Measurements from ENCODE around the gene ZBED6. TPM values are rescaled to one million over a fixed set of nuclear protein-coding genes. Genes with fewer than 3 reads are reported as not detected.

ZBED6 gene
- polyA plus RNA-seq, 1 of the 3 experiments (the other 2 are of a cell fraction), result 2.5 TPM

GRCh38 chr1:203842559-203842876, 47.1 kb downstream of the ZBED6 start:
- H3K79me2 ChIP-seq (ENCODE audit: insufficient read depth), result peaks cover 34% of the 10 kb centered on the region; the same call in 1 of the 2 replicates
- no peak overlapping the region for H3K27ac ChIP-seq (ENCODE audit: low read depth in 2 of 2, low read length in 1 of 2)
- DNase-seq, result no peak
- H3K4me3 ChIP-seq (ENCODE audit: low read depth in 2 of 2, low read length in 1 of 2), result no peak overlapping the region
- CTCF ChIA-PET, result no interaction called here
- H3K36me3 ChIP-seq (replicated peaks in 1 of 2; ENCODE audit: control insufficient read depth in 1 of 2, insufficient read depth in 2 of 2, low read length in 1 of 2), result peaks cover 65 to 73% of the 10 kb centered on the region in 2 experiments
- TF ChIP-seq RAD21 (IDR thresholded peaks at IDR 0.05; ENCODE audit: low read length), result no peak
- no peak for TF ChIP-seq RCOR1 (IDR thresholded peaks at IDR 0.05; ENCODE audit: low read length)
- TF ChIP-seq TEAD4 (IDR thresholded peaks at IDR 0.05; ENCODE audit: borderline replicate concordance, insufficient read depth), result no peak
- no peak for TF ChIP-seq FOXJ3 (CRISPR knock-in tag; IDR thresholded peaks at IDR 0.05)
- TF ChIP-seq CHD2 (IDR thresholded peaks at IDR 0.05; ENCODE audit: low read length, partially characterized antibody), result no peak
- no peak for TF ChIP-seq EZH2phosphoT487 (IDR thresholded peaks at IDR 0.05; ENCODE audit: borderline replicate concordance, low read depth)
- TF ChIP-seq CTCF (IDR thresholded peaks at IDR 0.05), result no peak
- no peak for TF ChIP-seq PBX3 (IDR thresholded peaks at IDR 0.05)
- TF ChIP-seq GATA2 (CRISPR knock-in tag; IDR thresholded peaks at IDR 0.05), result no peak
- no peak for TF ChIP-seq RFX5 (IDR thresholded peaks at IDR 0.05; ENCODE audit: low read length)
- TF ChIP-seq USF1 (IDR thresholded peaks at IDR 0.05; ENCODE audit: borderline replicate concordance, low read depth), result no peak
- H3K4me1 ChIP-seq (ENCODE audit: control insufficient read depth in 1 of 2, insufficient read depth in 2 of 2, low read depth in 1 of 2, low read length in 1 of 2), result no peaks in the 10 kb centered on the region
- peaks cover 18% of the 10 kb centered on the region for H3F3A ChIP-seq (replicated peaks; ENCODE audit: insufficient read depth)
- no peaks in the 10 kb centered on the region for H3K9me2 ChIP-seq
- H3K9ac ChIP-seq, result no peak overlapping the region
- H4K20me1 ChIP-seq (ENCODE audit: insufficient read depth), result peaks cover 7% of the 10 kb centered on the region; the same call in 1 of the 2 replicates
- no peak overlapping the region for H3K4me2 ChIP-seq
- 91% methylated on average over 2 of the region's 2 CpGs for WGBS (ENCODE audit: low lambda C conversion rate)
- no peaks in the 10 kb centered on the region for H3K9me3 ChIP-seq
- H2AFZ ChIP-seq (ENCODE audit: low read depth), result no peak overlapping the region
- H3K27me3 ChIP-seq (ENCODE audit: insufficient read depth), result no peaks in the 10 kb centered on the region
- POLR2A ChIA-PET, result no interaction called here

- Histone ChIP-seq H3K9me3 (no peaks in the 10 kb centered on the region), H3K36me3 (replicated peaks in 1 of 2; ENCODE audit: control insufficient read depth in 1 of 2, insufficient read depth in 2 of 2, low read length in 1 of 2) (peaks cover 65 to 73% of the 10 kb centered on the region in 2 experiments)
- POLR2A ChIA-PET, result no interaction called here
- TF ChIP-seq FOXJ3 (CRISPR knock-in tag; IDR thresholded peaks at IDR 0.05), result no peak
- no peak for TF ChIP-seq RFX5 (IDR thresholded peaks at IDR 0.05; ENCODE audit: low read length)
- TF ChIP-seq REST (IDR thresholded peaks at IDR 0.05; ENCODE audit: low read depth, low read length), result no peak
- TF ChIP-seq TCF12 (IDR thresholded peaks at IDR 0.05), result no peak
- no peak for TF ChIP-seq RAD21 (IDR thresholded peaks at IDR 0.05; ENCODE audit: low read length)
- no peak for TF ChIP-seq ZBTB33 (IDR thresholded peaks at IDR 0.05; ENCODE audit: borderline replicate concordance, low read depth)
- no peak for TF ChIP-seq TAF1 (IDR thresholded peaks at IDR 0.05; ENCODE audit: borderline replicate concordance, low read depth, low read length)
- TF ChIP-seq MEF2A (IDR thresholded peaks at IDR 0.05; ENCODE audit: borderline replicate concordance, low read depth), result no peak
- TF ChIP-seq PBX3 (IDR thresholded peaks at IDR 0.05), result no peak
- no peak for TF ChIP-seq GABPA (IDR thresholded peaks at IDR 0.05; ENCODE audit: low read depth)
Measured at GRCh38 chr1:203843435-203843834, 48.0 kb downstream of the ZBED6 start.

More at GRCh38 chr1:203843435-203843834, 48.0 kb downstream of the ZBED6 start:
- CTCF ChIA-PET, result no interaction called here
- H3K4me2 ChIP-seq, result no peak overlapping the region
- no peak overlapping the region for H3K4me3 ChIP-seq (ENCODE audit: low read depth in 2 of 2, low read length in 1 of 2)
- no peaks in the 10 kb centered on the region for H3K4me1 ChIP-seq (ENCODE audit: control insufficient read depth in 1 of 2, insufficient read depth in 2 of 2, low read depth in 1 of 2, low read length in 1 of 2)
- H3K9me2 ChIP-seq, result no peaks in the 10 kb centered on the region
- H3K79me2 ChIP-seq (ENCODE audit: insufficient read depth), result peaks cover 37% of the 10 kb centered on the region; the same call in 1 of the 2 replicates
- no peak for DNase-seq
- no peak overlapping the region for H2AFZ ChIP-seq (ENCODE audit: low read depth)
- peaks cover 11% of the 10 kb centered on the region for H3F3A ChIP-seq (replicated peaks; ENCODE audit: insufficient read depth)
- peaks cover 7% of the 10 kb centered on the region; the same call in 1 of the 2 replicates for H4K20me1 ChIP-seq (ENCODE audit: insufficient read depth)
- H3K9ac ChIP-seq, result no peak overlapping the region
- H3K27ac ChIP-seq (ENCODE audit: low read depth in 2 of 2, low read length in 1 of 2), result no peak overlapping the region
- H3K27me3 ChIP-seq (ENCODE audit: insufficient read depth), result no peaks in the 10 kb centered on the region
- 100% methylated on average over 1 of the region's 1 CpG for WGBS (ENCODE audit: low lambda C conversion rate)

Data from SK-N-SH (cell line).